ENCODE results near the gene FTO.

The FTO gene

GRCh38 chr16:53781023-53781605 is 77.2 kb downstream of the FTO start:
- no peak overlapping the region for H3K4me3 ChIP-seq (replicated peaks in 1 of 2; ENCODE audit: low read depth in 2 of 2, low read length in 2 of 2)
- TF ChIP-seq CTCF (IDR thresholded peaks at IDR 0.05; ENCODE audit: low read depth, low read length) = no peak
- peak in 1 of 2 donors; percentile 46 for DNase-seq (ENCODE audit: low read depth in 2 of 2)

- no peak for TF ChIP-seq CTCF (IDR thresholded peaks at IDR 0.05; ENCODE audit: low read depth, low read length)
- no peak for DNase-seq (ENCODE audit: low read depth in 2 of 2)
These were observed 78.2 kb downstream of the FTO start for GRCh38 chr16:53782148-53782547.

GRCh38 chr16:53784291-53784690 is 80.3 kb downstream of the FTO start:
- no peak for TF ChIP-seq CTCF (IDR thresholded peaks at IDR 0.05; ENCODE audit: low read depth, low read length)
- DNase-seq (ENCODE audit: low read depth in 2 of 2) = no peak
- no peak overlapping the region for H3K4me3 ChIP-seq (replicated peaks in 1 of 2; ENCODE audit: low read depth in 2 of 2, low read length in 2 of 2)

More at GRCh38 chr16:53782148-53782547, 78.2 kb downstream of the FTO start:
- H3K4me3 ChIP-seq (replicated peaks in 1 of 2; ENCODE audit: low read depth in 2 of 2, low read length in 2 of 2) = no peak overlapping the region

GRCh38 chr16:53785044-53785443 is 81.1 kb downstream of the FTO start:
- H3K4me3 ChIP-seq (replicated peaks in 1 of 2; ENCODE audit: low read depth in 2 of 2, low read length in 2 of 2) = no peak overlapping the region
- TF ChIP-seq CTCF (IDR thresholded peaks at IDR 0.05; ENCODE audit: low read depth, low read length) = no peak
- DNase-seq (ENCODE audit: low read depth in 2 of 2) = peak; percentile 52 to 78

- H3K4me3 ChIP-seq (replicated peaks in 1 of 2; ENCODE audit: low read depth in 2 of 2, low read length in 2 of 2) = no peak overlapping the region
- DNase-seq (ENCODE audit: low read depth in 2 of 2) = no peak
- TF ChIP-seq CTCF (IDR thresholded peaks at IDR 0.05; ENCODE audit: low read depth, low read length) = no peak
These were observed 82.0 kb downstream of the FTO start for GRCh38 chr16:53785916-53786315.

GRCh38 chr16:53787423-53787822 is 83.5 kb downstream of the FTO start:
- no peak overlapping the region for H3K4me3 ChIP-seq (replicated peaks in 1 of 2; ENCODE audit: low read depth in 2 of 2, low read length in 2 of 2)
- TF ChIP-seq CTCF (IDR thresholded peaks at IDR 0.05; ENCODE audit: low read depth, low read length) = no peak
- DNase-seq (ENCODE audit: low read depth in 2 of 2) = peak in 1 of 2 donors; percentile 25

GRCh38 chr16:53789137-53789536 is 85.2 kb downstream of the FTO start:
- no peak overlapping the region for H3K4me3 ChIP-seq (replicated peaks in 1 of 2; ENCODE audit: low read depth in 2 of 2, low read length in 2 of 2)
- DNase-seq (ENCODE audit: low read depth in 2 of 2) = peak; percentile 74 to 89
- TF ChIP-seq CTCF (IDR thresholded peaks at IDR 0.05; ENCODE audit: low read depth, low read length) = no peak
